Measurements from ENCODE around the gene STK39. TPM values are rescaled to one million over a fixed set of nuclear protein-coding genes. Genes with fewer than 3 reads are reported as not detected.

Gene STK39
- total RNA-seq, 1 donor from 2014 or later, result 31.9 TPM

- peaks cover 19% of the 10 kb centered on the region for H3K4me1 Mint-ChIP-seq (ENCODE audit: low read depth)
- no peak for TF ChIP-seq CTCF (IDR thresholded peaks at IDR 0.05)
- no peak for DNase-seq (ENCODE audit: low spot score)
- peaks cover 9% of the 10 kb centered on the region for H3K36me3 Mint-ChIP-seq (ENCODE audit: low read depth)
- no peaks in the 10 kb centered on the region for H3K9me3 Mint-ChIP-seq (ENCODE audit: low read depth)
- H3K4me3 Mint-ChIP-seq (ENCODE audit: unreplicated experiment), result no peak overlapping the region
- no peaks in the 10 kb centered on the region for H3K27me3 Mint-ChIP-seq (ENCODE audit: low read depth)
- no peak overlapping the region for H3K27ac Mint-ChIP-seq (ENCODE audit: unreplicated experiment)
These were observed 68.7 kb downstream of the STK39 start for GRCh38 chr2:168178520-168179324.

- H3K4me3 Mint-ChIP-seq (ENCODE audit: unreplicated experiment), result no peak overlapping the region
- no peak for DNase-seq (ENCODE audit: low spot score)
- H3K9me3 Mint-ChIP-seq (ENCODE audit: low read depth), result no peaks in the 10 kb centered on the region
- no peak for TF ChIP-seq CTCF (IDR thresholded peaks at IDR 0.05)
- H3K27me3 Mint-ChIP-seq (ENCODE audit: low read depth), result no peaks in the 10 kb centered on the region
- no peak overlapping the region for H3K27ac Mint-ChIP-seq (ENCODE audit: unreplicated experiment)
- peaks cover 10% of the 10 kb centered on the region for H3K36me3 Mint-ChIP-seq (ENCODE audit: low read depth)
- H3K4me1 Mint-ChIP-seq (ENCODE audit: low read depth), result peaks cover 16% of the 10 kb centered on the region
These were observed 71.0 kb downstream of the STK39 start for GRCh38 chr2:168176402-168176801.

- H3K27ac Mint-ChIP-seq (ENCODE audit: unreplicated experiment), result no peak overlapping the region
- no peak for TF ChIP-seq CTCF (IDR thresholded peaks at IDR 0.05)
- no peaks in the 10 kb centered on the region for H3K9me3 Mint-ChIP-seq (ENCODE audit: low read depth)
- no peak for DNase-seq (ENCODE audit: low spot score)
- H3K27me3 Mint-ChIP-seq (ENCODE audit: low read depth), result no peaks in the 10 kb centered on the region
- peaks cover 18% of the 10 kb centered on the region for H3K4me1 Mint-ChIP-seq (ENCODE audit: low read depth)
- peaks cover 10% of the 10 kb centered on the region for H3K36me3 Mint-ChIP-seq (ENCODE audit: low read depth)
- H3K4me3 Mint-ChIP-seq (ENCODE audit: unreplicated experiment), result no peak overlapping the region
These were observed 71.9 kb downstream of the STK39 start for GRCh38 chr2:168175469-168175868.

GRCh38 chr2:168174756-168175155 lies 72.6 kb downstream of the STK39 start:
- no peak for DNase-seq (ENCODE audit: low spot score)
- H3K27me3 Mint-ChIP-seq (ENCODE audit: low read depth), result no peaks in the 10 kb centered on the region
- no peak overlapping the region for H3K4me3 Mint-ChIP-seq (ENCODE audit: unreplicated experiment)
- H3K4me1 Mint-ChIP-seq (ENCODE audit: low read depth), result peaks cover 24% of the 10 kb centered on the region
- peaks cover 10% of the 10 kb centered on the region for H3K36me3 Mint-ChIP-seq (ENCODE audit: low read depth)
- no peak overlapping the region for H3K27ac Mint-ChIP-seq (ENCODE audit: unreplicated experiment)
- no peaks in the 10 kb centered on the region for H3K9me3 Mint-ChIP-seq (ENCODE audit: low read depth)
- no peak for TF ChIP-seq CTCF (IDR thresholded peaks at IDR 0.05)

- Mint-ChIP-seq H3K27me3 (ENCODE audit: low read depth) (no peaks in the 10 kb centered on the region), H3K36me3 (ENCODE audit: low read depth) (peaks cover 12% of the 10 kb centered on the region), H3K4me3 (ENCODE audit: unreplicated experiment) (no peak overlapping the region), H3K27ac (ENCODE audit: unreplicated experiment) (no peak overlapping the region), H3K9me3 (ENCODE audit: low read depth) (no peaks in the 10 kb centered on the region), H3K4me1 (ENCODE audit: low read depth) (peaks cover 36% of the 10 kb centered on the region)
- no peak for DNase-seq (ENCODE audit: low spot score)
- no peak for TF ChIP-seq CTCF (IDR thresholded peaks at IDR 0.05)
These were observed 75.3 kb downstream of the STK39 start for GRCh38 chr2:168172071-168172470.

Measured in chondrocyte (in vitro differentiated cells).